ENCODE results near the gene NFAT5. TPM values are rescaled to one million over a fixed set of nuclear protein-coding genes. Genes with fewer than 3 reads are reported as not detected.

NFAT5 gene
- total RNA-seq, 1 experiment from 2014 or later, result 21.0 TPM

- H3K4me1 ChIP-seq (ENCODE audit: insufficient read depth, low read length), result no peaks in the 10 kb centered on the region
- H2BK120ac ChIP-seq (ENCODE audit: low read depth, low read length, poor library complexity, severe bottlenecking), result no peak overlapping the region
- no peak overlapping the region for H4K91ac ChIP-seq (ENCODE audit: insufficient read length, low read depth, low read length)
- no peaks in the 10 kb centered on the region for H3K79me2 ChIP-seq (ENCODE audit: insufficient read depth, low read length)
- no peaks in the 10 kb centered on the region for H4K20me1 ChIP-seq (ENCODE audit: control insufficient read depth, insufficient read depth, insufficient read length)
- H4K8ac ChIP-seq (replicated peaks; ENCODE audit: insufficient read length, low read depth, low read length), result no peak overlapping the region
- H2BK20ac ChIP-seq (ENCODE audit: low read depth, low read length, poor library complexity, severe bottlenecking), result no peak overlapping the region
- H2BK5ac ChIP-seq (ENCODE audit: insufficient read length, low read length), result no peak overlapping the region
- H3T11ph ChIP-seq (ENCODE audit: low read length), result no peak overlapping the region
- H2AFZ ChIP-seq (ENCODE audit: low read length), result no peak overlapping the region
- no peak overlapping the region for H2AK5ac ChIP-seq (ENCODE audit: insufficient read length, low read length)
- H3K4ac ChIP-seq (ENCODE audit: low read depth, low read length), result no peak overlapping the region
- no peak overlapping the region for H3K4me2 ChIP-seq (ENCODE audit: insufficient read depth, insufficient read length, low read length)
- no peak overlapping the region for H3K23ac ChIP-seq (ENCODE audit: insufficient read length, low read depth, low read length)
- H3K27me3 Mint-ChIP-seq (ENCODE audit: low read depth), result no peaks in the 10 kb centered on the region
- no peak overlapping the region for H3K27ac ChIP-seq (ENCODE audit: insufficient read length, low read depth, low read length)
- H3K56ac ChIP-seq (ENCODE audit: insufficient read length, low read depth, low read length), result no peak overlapping the region
- peaks cover 4 to 22% (median 10%) of the 10 kb centered on the region in 3 experiments; a peak in 6 of 7 replicates for H3K36me3 Mint-ChIP-seq (ENCODE audit: insufficient read depth in 1 of 3, low read depth in 3 of 3)
- no peak overlapping the region for H3K27ac Mint-ChIP-seq
- H2BK12ac ChIP-seq (ENCODE audit: insufficient read length, low read depth, low read length), result no peak overlapping the region
- no peak overlapping the region for H3K14ac ChIP-seq (ENCODE audit: insufficient read depth, low read length)
- TF ChIP-seq, protein P1, sequence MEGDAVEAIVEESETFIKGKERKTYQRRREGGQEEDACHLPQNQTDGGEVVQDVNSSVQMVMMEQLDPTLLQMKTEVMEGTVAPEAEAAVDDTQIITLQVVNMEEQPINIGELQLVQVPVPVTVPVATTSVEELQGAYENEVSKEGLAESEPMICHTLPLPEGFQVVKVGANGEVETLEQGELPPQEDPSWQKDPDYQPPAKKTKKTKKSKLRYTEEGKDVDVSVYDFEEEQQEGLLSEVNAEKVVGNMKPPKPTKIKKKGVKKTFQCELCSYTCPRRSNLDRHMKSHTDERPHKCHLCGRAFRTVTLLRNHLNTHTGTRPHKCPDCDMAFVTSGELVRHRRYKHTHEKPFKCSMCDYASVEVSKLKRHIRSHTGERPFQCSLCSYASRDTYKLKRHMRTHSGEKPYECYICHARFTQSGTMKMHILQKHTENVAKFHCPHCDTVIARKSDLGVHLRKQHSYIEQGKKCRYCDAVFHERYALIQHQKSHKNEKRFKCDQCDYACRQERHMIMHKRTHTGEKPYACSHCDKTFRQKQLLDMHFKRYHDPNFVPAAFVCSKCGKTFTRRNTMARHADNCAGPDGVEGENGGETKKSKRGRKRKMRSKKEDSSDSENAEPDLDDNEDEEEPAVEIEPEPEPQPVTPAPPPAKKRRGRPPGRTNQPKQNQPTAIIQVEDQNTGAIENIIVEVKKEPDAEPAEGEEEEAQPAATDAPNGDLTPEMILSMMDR (conservative IDR thresholded peaks at IDR 0.05), result no peak
- no peaks in the 10 kb centered on the region for H3K9me3 Mint-ChIP-seq
- WGBS (ENCODE audit: extremely low coverage, insufficient read length, low lambda C conversion rate), result no CpG with 5 or more reads among the region's 2 CpGs
- H3K4me3 Mint-ChIP-seq, result no peak overlapping the region
- H3K9me3 ChIP-seq (ENCODE audit: control insufficient read depth, low read depth, low read length), result no peaks in the 10 kb centered on the region
- DNase-seq, result no peak
- no peaks in the 10 kb centered on the region for H3K79me1 ChIP-seq (ENCODE audit: insufficient read depth, low read depth, low read length, poor library complexity, severe bottlenecking)
- H4K5ac ChIP-seq (ENCODE audit: insufficient read length, low read depth, low read length), result no peak overlapping the region
- no peaks in the 10 kb centered on the region for H3K4me1 Mint-ChIP-seq
- H3K23me2 ChIP-seq (ENCODE audit: insufficient read length, low read depth, low read length, poor library complexity, severe bottlenecking), result no peaks in the 10 kb centered on the region
- no peak overlapping the region for H2BK15ac ChIP-seq (ENCODE audit: low read depth, low read length)
- H3K9ac ChIP-seq (ENCODE audit: extremely low read depth, insufficient read length, low read length), result no peak overlapping the region
- no peak overlapping the region for H3K18ac ChIP-seq (ENCODE audit: insufficient read length, low read depth, low read length)
- H3K27me3 ChIP-seq (ENCODE audit: insufficient read depth, low read length), result no peaks in the 10 kb centered on the region
Observed at GRCh38 chr16:69672315-69672997, 106.7 kb downstream of the NFAT5 start.

All from H9 (cell line).